GM19467 (cell line): ENCODE data around the gene NDC1.

Experiments
- ATAC-seq: cut with Tn5 transposase; IDR thresholded peaks from one replicate; pipeline ENCODE4 v1.9.1; 2021; ENCODE audit warnings: mild to moderate bottlenecking, moderate library complexity; ENCODE audit not compliant: unreplicated experiment

NDC1 gene

GRCh38 chr1:53733447-53733931 lies 104.6 kb downstream of the NDC1 start:
- ATAC-seq = no peak

GRCh38 chr1:53732912-53733317 lies 105.2 kb downstream of the NDC1 start:
- no peak for ATAC-seq

- no peak for ATAC-seq
Measured at GRCh38 chr1:53732409-53732808, 105.7 kb downstream of the NDC1 start.

GRCh38 chr1:53731779-53732305 lies 106.3 kb downstream of the NDC1 start:
- no peak for ATAC-seq

GRCh38 chr1:53731043-53731600 lies 107.0 kb downstream of the NDC1 start:
- no peak for ATAC-seq

GRCh38 chr1:53730224-53730865 lies 107.8 kb downstream of the NDC1 start:
- no peak for ATAC-seq

- ATAC-seq = no peak
Measured at GRCh38 chr1:53729456-53730223, 108.5 kb downstream of the NDC1 start.

GRCh38 chr1:53728702-53729455 lies 109.2 kb downstream of the NDC1 start:
- ATAC-seq = no peak

GRCh38 chr1:53728196-53728595 lies 109.9 kb downstream of the NDC1 start:
- ATAC-seq = no peak

GRCh38 chr1:53727461-53728092 lies 110.5 kb downstream of the NDC1 start:
- ATAC-seq = no peak

- ATAC-seq = no peak
Measured at GRCh38 chr1:53726009-53726600, 112.0 kb downstream of the NDC1 start.

- ATAC-seq = no peak
Measured at GRCh38 chr1:53725238-53725689, 112.8 kb downstream of the NDC1 start.

GRCh38 chr1:53722025-53722424 lies 116.1 kb downstream of the NDC1 start:
- no peak for ATAC-seq

GRCh38 chr1:53721088-53721487 lies 117.0 kb downstream of the NDC1 start:
- ATAC-seq = no peak

GRCh38 chr1:53719469-53719868 lies 118.6 kb downstream of the NDC1 start:
- no peak for ATAC-seq

- no peak for ATAC-seq
Measured at GRCh38 chr1:53718443-53718842, 119.7 kb downstream of the NDC1 start.

- ATAC-seq = no peak
Measured at GRCh38 chr1:53717025-53717804, 120.9 kb downstream of the NDC1 start.

- ATAC-seq = no peak
Measured at GRCh38 chr1:53716150-53716549, 121.9 kb downstream of the NDC1 start.

- ATAC-seq = no peak
Measured at GRCh38 chr1:53715478-53715877, 122.6 kb downstream of the NDC1 start.
